K562 (cell line): Measurements from ENCODE around the gene TMED8. TPM values are rescaled to one million over a fixed set of nuclear protein-coding genes. Genes with fewer than 3 reads are reported as not detected.

Experiments
- ATAC-seq: fragments of 200-7000 bp; cut with Tn5 transposase; 3 replicates; pipeline ENCODE4 v1.9.1; 2020; ENCODE audit warnings: moderate library complexity
- BruUV-seq: library from RNA; stranded (reverse); fragments of 400-500 nt; replicated peaks from 2 replicates; lab custom pipeline; 2021; lab: Mats Ljungman, UMichigan
- CTCF ChIA-PET: fragments of 300-600 bp; formaldehyde crosslinking; extraction: SDS; loops from one replicate; lab custom pipeline; 2021; ENCODE audit warnings: low intra/inter-chr PET ratio; lab: Yijun Ruan, JAX
- POLR2A ChIA-PET: fragments of 300-600, 350-650 bp; sonication (Branson Sonifier 250); formaldehyde crosslinking; extraction: SDS; loops from one replicate; lab custom pipeline; 2021; ENCODE audit warnings: antibody characterized with exemption, inconsistent platforms; lab: Yijun Ruan, JAX
- DNase-seq, 4 experiments: peaks; one replicate each; pipeline versions ENCODE4 v3.0.0 to v3.0.0-alpha.2; 2011 to 2018; ENCODE audit warnings: low spot score in 3 of 4, mixed read lengths in 3 of 4; ENCODE audit errors: extremely low read depth in 1 of 4
- FAIRE-seq: peaks from 2 replicates; lab custom pipeline; 2011; peaks lifted over from hg19 to GRCh38; lab: Jason Lieb, UNC
- H2AFZ ChIP-seq: 2 replicates; pipeline ENCODE4 v1.6.0; 2011; ENCODE audit warnings: low read depth, low read length, control low read depth, inconsistent platforms
- H3K27ac ChIP-seq: fragments of 200-600 bp; 3 replicates; pipeline ENCODE4 v1.8.0; 2011; ENCODE audit warnings: low read depth, mild to moderate bottlenecking, control low read depth, inconsistent platforms, low read length, moderate library complexity, mixed read lengths; ENCODE audit errors: extremely low read depth
- H3K27me3 ChIP-seq, 2 experiments: fragments of 300-600 bp in 1 of 2; 2 replicates in 1 of 2; 3 replicates in 1 of 2; pipeline versions ENCODE4 v1.6.0 to v1.8.0; 2011; ENCODE audit warnings: inconsistent platforms in 2 of 2, low read length in 2 of 2, mild to moderate bottlenecking in 1 of 2, mixed read lengths in 1 of 2, moderate library complexity in 1 of 2; ENCODE audit not compliant: control insufficient read depth in 2 of 2, insufficient read depth in 2 of 2
- H3K36me3 ChIP-seq: fragments of 300-600 bp; 3 replicates; pipeline ENCODE4 v1.8.0; 2011; ENCODE audit warnings: mild to moderate bottlenecking, low read length, inconsistent platforms; ENCODE audit not compliant: control insufficient read depth, insufficient read depth
- H3K4me1 ChIP-seq, 2 experiments: fragments of 200-600 bp in 1 of 2; replicated peaks in 1 of 2; 2 replicates in 1 of 2; 3 replicates in 1 of 2; pipeline versions ENCODE4 v1.5.1 to v1.8.0; 2011; ENCODE audit warnings: inconsistent platforms in 2 of 2, low read length in 2 of 2, mild to moderate bottlenecking in 1 of 2, mixed read lengths in 1 of 2, moderate library complexity in 1 of 2; ENCODE audit not compliant: control insufficient read depth in 2 of 2, insufficient read depth in 2 of 2
- H3K4me2 ChIP-seq: 2 replicates; pipeline ENCODE4 v1.6.1; 2011; ENCODE audit warnings: low read length, control low read depth, inconsistent platforms, mixed read lengths; ENCODE audit not compliant: insufficient read depth
- H3K4me3 ChIP-seq: fragments of 200-600 bp; sonication (generic), shearing (Covaris generic); 2 replicates; pipeline ENCODE4 v1.5.1; 2016; ENCODE audit warnings: control low read depth, inconsistent platforms
- H3K79me2 ChIP-seq: fragments of 200-600 bp; 3 replicates; pipeline ENCODE4 v1.8.0; 2011; ENCODE audit warnings: low read length, inconsistent platforms; ENCODE audit not compliant: control insufficient read depth, insufficient read depth
- H3K9ac ChIP-seq, 2 experiments: 2 replicates each; pipeline versions ENCODE4 v1.6.0 to v1.6.1; 2011; ENCODE audit warnings: low read depth in 2 of 2, low read length in 2 of 2, control low read depth in 1 of 2, inconsistent platforms in 1 of 2, mild to moderate bottlenecking in 1 of 2, mixed read lengths in 1 of 2; ENCODE audit not compliant: insufficient read depth in 1 of 2
- H3K9me1 ChIP-seq: one replicate; pipeline ENCODE4 v1.6.0; 2011; ENCODE audit warnings: inconsistent platforms, mild to moderate bottlenecking, low read length, moderate library complexity; ENCODE audit not compliant: control insufficient read depth, insufficient read depth
- H3K9me3 ChIP-seq: replicated peaks from 2 replicates; pipeline ENCODE4 v1.5.1; 2011; ENCODE audit warnings: low read depth, low read length, inconsistent platforms; ENCODE audit not compliant: control insufficient read depth, insufficient read depth
- H4K20me1 ChIP-seq: replicated peaks from 2 replicates; pipeline ENCODE4 v1.6.1; 2011; ENCODE audit warnings: low read length, inconsistent platforms, mixed read lengths; ENCODE audit not compliant: control insufficient read depth, insufficient read depth
- EHMT2 ChIP-seq: fragments of 450-650 bp; IDR thresholded peaks from 2 replicates; pipeline ENCODE4 v1.6.1; 2018; ENCODE audit warnings: antibody characterized with exemption
- FOXJ2 ChIP-seq: fragments of 200-800 bp; sonication (Bioruptor generic); IDR thresholded peaks from 2 replicates; pipeline ENCODE4 v1.6.1; 2016; ENCODE audit warnings: missing genetic modification characterization, missing compliant biosample characterization
- FOXJ3 ChIP-seq: sonication (generic); formaldehyde crosslinking; IDR thresholded peaks from 2 replicates; pipeline ENCODE4 v1.4.0; 2020; ENCODE audit warnings: mild to moderate bottlenecking, missing genetic modification reagents
- MAFG ChIP-seq: fragments of 450-650 bp; conservative IDR thresholded peaks from 2 replicates; pipeline ENCODE4 v1.6.1; 2016; ENCODE audit warnings: missing genetic modification characterization, missing compliant biosample characterization
- NFYB ChIP-seq: IDR thresholded peaks from 2 replicates; pipeline ENCODE4 v1.6.1; 2011; ENCODE audit warnings: mild to moderate bottlenecking, moderate library complexity; ENCODE audit not compliant: insufficient read length; ENCODE audit errors: extremely low read depth
- RHOXF2B ChIP-seq: fragments of 250-450 bp; sonication (Bioruptor Pico); conservative IDR thresholded peaks from 2 replicates; pipeline ENCODE4 v1.5.1; 2021
- SP2 ChIP-seq: IDR thresholded peaks from 2 replicates; pipeline ENCODE4 v1.6.1; 2011; ENCODE audit warnings: mild to moderate bottlenecking, low read depth, low read length, moderate library complexity; ENCODE audit not compliant: poor library complexity, severe bottlenecking; ENCODE audit errors: extremely low read depth
- TAL1 ChIP-seq: fragments of 450-650 bp; IDR thresholded peaks from 2 replicates; pipeline ENCODE4 v1.6.1; 2016; ENCODE audit warnings: mild to moderate bottlenecking
- ZBTB17 ChIP-seq: fragments of 450-650 bp; formaldehyde crosslinking; IDR thresholded peaks from 2 replicates; pipeline ENCODE4 v1.4.0; 2020; ENCODE audit warnings: mild to moderate bottlenecking
- ZNF121 ChIP-seq: sonication (generic); formaldehyde crosslinking; conservative IDR thresholded peaks from 2 replicates; pipeline ENCODE4 v1.8.0; 2022; ENCODE audit warnings: missing genetic modification reagents
- ZNF239 ChIP-seq: fragments of 250-450 bp; sonication (Bioruptor Pico); IDR thresholded peaks from 2 replicates; pipeline ENCODE4 v1.4.0; 2020; ENCODE audit warnings: mild to moderate bottlenecking
- WGBS: fragments of 100-300 bp; shearing (Covaris generic); methylation state at CpG from one replicate; pipeline ENCODE4 v1.1.6; 2016; ENCODE audit warnings: low coverage, mixed read lengths; ENCODE audit not compliant: insufficient coverage; ENCODE audit errors: missing lambda C conversion rate; 5-methylcytosine and 5-hydroxymethylcytosine counted together
- in situ Hi-C: fragments of 300-500 bp; cut with MboI; formaldehyde crosslinking; loops from 4 replicates; pipeline ENCODE4 v1.15.0; 2018; ENCODE audit warnings: inconsistent platforms, mixed read lengths
- intact Hi-C: fragments of 100-400 bp; cut with micrococcal nuclease; formaldehyde crosslinking; loops from 2 replicates; pipeline ENCODE4 v1.14.2; 2022
- polyA plus RNA-seq, 8 experiments: library from polyadenylated mRNA; depleted of rRNA in 4 of 8; stranded (reverse) in 5 of 8; unstranded in 3 of 8; fragments of >200 nt; fragmentation: Nextera tagmentation in 2 of 8; fragmentation: Illumina TruSeq in 1 of 8; extraction: Ambion mirVana in 2 of 8; extraction: Trizol in 1 of 8; gene quantifications; 2 replicates each; pipeline versions ENCODE4 v1.2.1 to v1.2.3, GENCODE V29; 2011 to 2014; ENCODE audit warnings: inconsistent platforms in 1 of 8, missing spikeins in 1 of 8
- total RNA-seq, 7 experiments: library from RNA; depleted of rRNA in 6 of 7; stranded (reverse); fragments of >200 nt in 6 of 7; fragmentation: Illumina TruSeq in 2 of 7; extraction: Trizol in 2 of 7; gene quantifications; 2 replicates each; pipeline versions ENCODE4 v1.2.1 to v1.2.3, GENCODE V29; 2011 to 2021; ENCODE audit warnings: low replicate concordance in 1 of 7
- TF ChIP-seq, protein P1 (sequence below): sonication (generic); formaldehyde crosslinking; IDR thresholded peaks from 2 replicates; pipeline ENCODE4 v1.9.0; 2022; ENCODE audit warnings: mild to moderate bottlenecking, missing genetic modification reagents
- TF ChIP-seq, protein P2 (sequence below): sonication (generic); formaldehyde crosslinking; IDR thresholded peaks from 2 replicates; pipeline ENCODE4 v1.5.0; 2020; ENCODE audit warnings: missing genetic modification reagents
- TF ChIP-seq, protein P3 (sequence below): fragments of 450-650 bp; formaldehyde crosslinking; conservative IDR thresholded peaks from 2 replicates; pipeline ENCODE4 v1.4.0; 2022; ENCODE audit warnings: mild to moderate bottlenecking, missing genetic modification characterization

Gene TMED8
- total and polyA plus RNA-seq, 9 of the 15 experiments (the other 6 are each of a cell fraction or from before 2014, with no cell fraction given), result 3.3 to 17.4 (median 12.0) TPM

DNA sequence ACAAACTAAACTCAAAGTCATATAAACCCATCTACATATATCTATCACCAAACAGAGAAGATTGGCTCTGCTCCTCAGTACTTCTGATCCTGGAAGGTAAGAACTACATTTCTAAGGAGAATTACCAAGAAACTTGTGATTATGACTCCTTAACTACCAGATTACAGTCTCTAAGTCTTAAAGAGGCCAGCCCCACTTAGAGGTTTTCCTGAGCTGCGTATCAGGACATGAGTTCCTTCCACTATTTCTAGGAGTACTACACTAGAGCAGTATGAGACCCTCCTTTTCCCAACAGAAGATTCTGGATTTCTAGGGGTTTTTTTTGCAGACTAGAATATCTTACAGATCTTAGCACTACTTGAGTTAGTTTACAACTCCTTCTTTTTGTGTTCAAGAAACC is 46.5 kb upstream of the TMED8 start, which contains the start of gene NOXRED1:
Gene NOXRED1 (minus strand): TSS at position 101 of the 400 bp plus-strand sequence. CDS start 634 bp downstream, outside the sequence.
- POLR2A ChIA-PET, result no interaction called here
- Histone ChIP-seq H3K9me3 (no peaks in the 10 kb centered on the region), H3K9me1 (no peaks in the 10 kb centered on the region), H3K9ac (no peak within 1 kb of the TSS), H3K27ac (no peak within 1 kb of the TSS), H2AFZ (no peak within 1 kb of the TSS), H3K79me2 (no peaks in the 10 kb centered on the region), H3K4me2 (no peak within 1 kb of the TSS), H3K36me3 (peaks cover 26% of the 10 kb centered on the region; the same call in 2 of the 3 replicates), H3K4me3 (no peak within 1 kb of the TSS), H3K27me3 (no peaks in the 10 kb centered on the region), H3K4me1 (no peaks in the 10 kb centered on the region)
- ATAC-seq (no peak), FAIRE-seq (no peak), DNase-seq (no peak)
- 79% methylated on average over 1 of the region's 1 CpG for WGBS
- in situ Hi-C loops (no loop called here), intact Hi-C loops (no loop called here)
- no peak for TF ChIP-seq FOXJ2 (tag)
- no peak for TF ChIP-seq NFYB
- TF ChIP-seq ZBTB17 (CRISPR knock-in tag), result no peak
- TF ChIP-seq, protein P1, sequence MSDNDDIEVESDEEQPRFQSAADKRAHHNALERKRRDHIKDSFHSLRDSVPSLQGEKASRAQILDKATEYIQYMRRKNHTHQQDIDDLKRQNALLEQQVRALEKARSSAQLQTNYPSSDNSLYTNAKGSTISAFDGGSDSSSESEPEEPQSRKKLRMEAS (CRISPR knock-in tag), result no peak
- TF ChIP-seq RHOXF2B (CRISPR knock-in tag), result no peak
- no peak for TF ChIP-seq FOXJ3 (CRISPR knock-in tag)
- no peak for TF ChIP-seq MAFG (tag)
- TF ChIP-seq, protein P2, sequence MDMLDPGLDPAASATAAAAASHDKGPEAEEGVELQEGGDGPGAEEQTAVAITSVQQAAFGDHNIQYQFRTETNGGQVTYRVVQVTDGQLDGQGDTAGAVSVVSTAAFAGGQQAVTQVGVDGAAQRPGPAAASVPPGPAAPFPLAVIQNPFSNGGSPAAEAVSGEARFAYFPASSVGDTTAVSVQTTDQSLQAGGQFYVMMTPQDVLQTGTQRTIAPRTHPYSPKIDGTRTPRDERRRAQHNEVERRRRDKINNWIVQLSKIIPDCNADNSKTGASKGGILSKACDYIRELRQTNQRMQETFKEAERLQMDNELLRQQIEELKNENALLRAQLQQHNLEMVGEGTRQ, result no peak
- no peak for TF ChIP-seq TAL1
- TF ChIP-seq ZNF121, result no peak
- TF ChIP-seq ZNF239 (CRISPR knock-in tag), result no peak
- no peak for TF ChIP-seq EHMT2
- TF ChIP-seq, protein P3, sequence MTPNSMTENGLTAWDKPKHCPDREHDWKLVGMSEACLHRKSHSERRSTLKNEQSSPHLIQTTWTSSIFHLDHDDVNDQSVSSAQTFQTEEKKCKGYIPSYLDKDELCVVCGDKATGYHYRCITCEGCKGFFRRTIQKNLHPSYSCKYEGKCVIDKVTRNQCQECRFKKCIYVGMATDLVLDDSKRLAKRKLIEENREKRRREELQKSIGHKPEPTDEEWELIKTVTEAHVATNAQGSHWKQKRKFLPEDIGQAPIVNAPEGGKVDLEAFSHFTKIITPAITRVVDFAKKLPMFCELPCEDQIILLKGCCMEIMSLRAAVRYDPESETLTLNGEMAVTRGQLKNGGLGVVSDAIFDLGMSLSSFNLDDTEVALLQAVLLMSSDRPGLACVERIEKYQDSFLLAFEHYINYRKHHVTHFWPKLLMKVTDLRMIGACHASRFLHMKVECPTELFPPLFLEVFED, result no peak
- no peak for TF ChIP-seq SP2
- TF ChIP-seq, all 486 proteins: peak for 0
- BruUV-seq, result no TSS peak
- H4K20me1 ChIP-seq, result no peaks in the 10 kb centered on the region
- CTCF ChIA-PET, result no interaction called here
